Endometrium (tissue), 2 donors: ENCODE results near the gene PDCD6IP.

ENCODE experiments used
- FAIRE-seq: peaks from 2 replicates; lab custom pipeline; 2012; peaks lifted over from hg19 to GRCh38; lab: Jason Lieb, UNC
- donor health status: control.
- donor health status: control.

PDCD6IP gene

DNA sequence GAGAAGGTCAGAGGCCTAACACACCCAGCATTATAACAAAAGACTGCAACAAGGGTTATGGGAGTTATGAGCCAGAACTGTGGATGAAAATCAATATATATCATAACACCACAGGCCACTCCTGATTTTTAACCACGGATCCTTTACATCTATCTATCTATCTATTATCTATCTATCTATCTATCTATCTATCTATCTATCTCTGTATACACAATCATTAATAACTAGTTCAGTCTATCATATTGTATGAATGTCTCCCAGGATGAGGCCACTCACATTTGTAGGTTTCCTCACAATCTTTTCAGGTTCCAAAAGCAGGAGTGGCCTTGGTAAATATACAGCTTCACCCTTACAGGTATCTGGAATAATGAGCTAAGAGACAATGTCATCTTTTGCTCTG lies 94.2 kb downstream of the PDCD6IP start:
- no peak for FAIRE-seq

- no peak for FAIRE-seq
Observed at GRCh38 chr3:33895658-33896057, 97.2 kb downstream of the PDCD6IP start.

DNA sequence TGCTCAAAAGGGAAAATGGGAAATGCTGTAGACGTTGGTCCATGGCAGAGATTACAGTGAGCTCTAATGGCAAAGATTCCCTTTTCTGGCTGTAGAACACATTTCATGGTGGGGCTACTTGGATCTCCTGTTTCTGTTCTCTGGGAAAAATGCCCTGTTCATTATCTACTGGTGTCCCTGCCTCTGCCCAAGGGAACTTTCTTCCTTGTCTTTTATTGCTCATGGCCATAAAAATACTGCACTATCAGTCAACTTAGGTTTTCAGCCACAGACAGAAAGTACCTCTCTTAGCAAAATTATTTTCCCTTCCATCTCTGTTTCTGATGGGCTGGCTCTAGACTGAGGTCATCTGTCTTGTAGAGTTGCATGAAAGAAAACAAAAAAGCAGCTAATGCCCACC lies 98.9 kb downstream of the PDCD6IP start:
- no peak for FAIRE-seq

DNA sequence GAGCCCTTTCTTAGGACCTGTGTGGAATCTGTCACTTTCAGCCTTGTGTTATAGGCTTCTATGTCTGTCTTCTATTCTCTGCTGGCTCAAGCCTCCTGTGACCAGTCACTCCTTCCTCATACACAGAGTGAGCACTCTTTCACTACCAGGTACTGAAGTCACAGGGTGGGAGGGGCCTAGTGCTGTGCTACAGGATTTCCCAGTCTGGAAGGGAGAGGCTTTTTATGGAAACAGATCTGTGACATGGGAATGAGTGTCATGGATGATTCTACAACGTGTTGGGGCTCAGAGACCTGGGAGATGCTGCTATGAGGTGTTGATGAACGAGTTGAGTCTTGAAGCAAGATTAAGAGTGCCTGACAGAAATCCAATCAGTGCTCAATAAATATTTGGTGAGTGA lies 100.5 kb downstream of the PDCD6IP start:
- no peak for FAIRE-seq

GRCh38 chr3:33900440-33900808 lies 102.0 kb downstream of the PDCD6IP start:
- no peak for FAIRE-seq

- FAIRE-seq = no peak
Observed at GRCh38 chr3:33900809-33901505, 102.5 kb downstream of the PDCD6IP start.

DNA sequence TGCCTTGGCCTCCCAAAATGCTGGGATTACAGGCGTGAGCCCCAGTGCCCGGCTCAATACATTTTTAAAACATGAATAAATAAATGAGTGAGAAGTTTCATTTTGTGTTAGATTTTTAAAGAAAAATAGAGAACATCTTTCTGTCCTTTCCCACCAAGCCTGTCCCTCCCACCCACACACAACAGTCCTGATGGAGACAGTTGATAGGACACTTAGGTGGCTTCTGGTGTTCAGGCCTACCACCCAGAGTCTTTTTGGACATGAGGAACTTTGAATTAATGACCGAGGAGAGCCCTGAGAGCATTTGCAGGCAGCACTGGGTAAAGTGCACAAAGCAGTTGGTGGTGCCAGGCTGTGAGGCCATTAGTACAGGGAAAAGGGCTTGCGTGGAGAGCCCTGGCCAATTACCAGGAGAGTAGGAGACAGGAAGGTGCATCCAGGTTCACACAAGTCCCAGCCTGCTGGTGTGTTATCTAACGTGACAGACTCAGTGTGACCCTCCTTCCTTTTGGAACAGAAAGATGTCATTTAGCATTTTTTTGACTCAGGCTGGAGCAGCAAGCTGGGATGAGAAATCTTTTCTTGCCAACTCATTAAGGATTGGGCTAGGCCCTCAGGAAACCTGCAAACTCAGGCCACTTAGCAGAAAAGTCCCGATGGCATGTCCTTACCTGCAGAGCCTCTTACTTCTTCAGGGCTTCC lies 103.6 kb downstream of the PDCD6IP start:
- FAIRE-seq = no peak

GRCh38 chr3:33904730-33905129 lies 106.3 kb downstream of the PDCD6IP start:
- FAIRE-seq = no peak

DNA sequence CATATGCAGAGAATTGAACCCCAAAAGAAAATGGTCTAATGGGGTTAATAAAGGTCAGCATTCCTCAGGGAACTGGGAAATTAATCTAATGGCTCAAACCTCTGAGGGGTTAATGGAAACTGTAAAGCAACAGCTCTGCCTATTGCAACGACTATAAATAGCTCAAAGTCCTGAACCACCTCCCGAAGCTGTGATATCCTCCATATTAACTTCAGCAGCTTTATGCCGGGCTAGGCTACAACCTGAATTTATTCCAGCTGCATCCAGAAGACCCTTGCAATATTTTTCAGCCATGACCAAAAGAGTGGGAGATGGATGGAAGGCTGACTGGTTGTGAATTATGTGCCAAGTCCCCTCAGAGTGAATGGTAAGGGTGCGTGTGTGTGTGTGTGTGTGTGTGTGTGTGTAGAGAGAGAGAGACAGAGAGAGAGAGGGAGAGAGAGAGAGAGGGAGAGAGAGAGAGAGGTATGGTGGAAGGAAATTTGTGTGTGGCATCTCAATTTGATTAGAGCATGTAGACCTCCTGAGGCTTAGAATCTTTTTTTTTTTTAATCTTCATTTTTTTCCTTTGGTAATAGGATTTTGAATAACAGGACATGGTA lies 109.9 kb downstream of the PDCD6IP start:
- no peak for FAIRE-seq

DNA sequence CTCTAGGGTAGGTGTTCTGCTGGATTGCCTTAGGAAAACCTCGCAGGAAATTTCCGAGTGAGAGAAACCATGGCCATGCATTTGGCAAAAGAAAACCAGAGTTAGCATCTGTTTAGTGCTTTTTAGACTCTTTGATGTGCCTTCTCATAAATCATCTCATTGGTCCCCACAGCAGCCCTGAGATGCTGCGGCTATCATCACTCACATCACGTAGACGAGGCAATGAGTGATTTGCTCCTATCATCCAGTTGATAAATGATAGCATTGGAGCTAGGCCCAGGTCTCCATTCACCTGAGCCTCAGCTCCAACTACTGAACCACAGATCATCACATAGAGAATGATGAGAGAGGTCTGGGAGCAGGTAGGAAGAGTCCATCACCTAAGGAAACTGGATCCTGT lies 111.1 kb downstream of the PDCD6IP start:
- FAIRE-seq = no peak

DNA sequence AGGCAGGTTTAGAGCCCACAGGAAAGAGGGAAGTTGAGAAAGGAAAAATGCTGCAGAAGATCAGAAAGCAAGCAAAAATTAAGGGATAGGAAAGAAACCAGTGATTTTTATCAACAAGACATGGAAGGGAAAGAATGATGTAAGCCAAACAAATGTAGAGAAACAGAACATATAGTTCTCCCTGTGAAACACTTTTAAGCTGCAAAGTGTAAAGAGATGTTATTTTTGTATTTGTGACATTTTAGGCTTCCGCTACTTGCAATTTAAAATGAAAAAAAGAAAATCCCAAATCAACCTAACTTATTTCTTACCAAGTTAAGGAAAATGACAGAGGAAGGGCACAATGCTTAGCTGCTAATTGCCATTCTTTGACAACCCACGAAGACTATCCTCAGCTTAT lies 111.6 kb downstream of the PDCD6IP start:
- no peak for FAIRE-seq

- no peak for FAIRE-seq
Observed at GRCh38 chr3:33911525-33912322, 113.3 kb downstream of the PDCD6IP start.

GRCh38 chr3:33914212-33914611 lies 115.8 kb downstream of the PDCD6IP start:
- FAIRE-seq = no peak

- FAIRE-seq = no peak
Observed at GRCh38 chr3:33914731-33915379, 116.4 kb downstream of the PDCD6IP start.

GRCh38 chr3:33915796-33916546 lies 117.5 kb downstream of the PDCD6IP start:
- FAIRE-seq = no peak

DNA sequence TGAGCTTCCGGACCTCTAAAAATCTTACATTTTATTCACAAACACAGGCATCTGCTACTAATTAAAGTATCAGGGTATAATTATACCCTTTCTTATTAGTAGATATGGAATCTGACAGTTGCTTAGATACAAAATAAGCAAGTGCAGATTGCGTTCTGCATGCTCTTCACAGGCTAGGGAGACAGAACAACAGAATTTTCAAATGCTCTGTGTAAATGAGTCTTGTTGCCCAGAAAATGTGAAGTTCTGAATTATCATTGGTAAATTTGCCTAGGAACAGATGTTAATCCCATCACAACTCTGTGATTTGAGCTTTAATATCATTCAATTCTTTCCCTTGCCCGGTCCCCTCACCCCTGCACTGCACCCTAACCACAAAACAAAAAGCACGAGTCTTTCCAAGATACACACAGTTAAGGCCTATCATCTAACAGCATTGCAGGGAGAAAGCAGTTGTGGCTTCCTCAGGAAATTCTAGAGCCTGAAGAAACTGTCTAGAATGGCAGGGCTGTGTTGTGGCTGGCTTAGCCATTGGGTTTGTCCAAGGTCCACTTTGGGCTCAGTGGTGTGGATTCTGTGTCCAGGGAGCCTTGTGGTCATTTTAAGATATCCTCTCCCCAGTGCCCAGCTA lies 119.8 kb downstream of the PDCD6IP start:
- no peak for FAIRE-seq
